Neural cell (in vitro differentiated cells): ENCODE results near the gene SLC25A25.

Experiments used
- CTCF ChIP-seq: fragments of 450-650 bp; IDR thresholded peaks from 2 replicates; pipeline ENCODE4 v1.5.1; 2014; ENCODE audit warnings: antibody characterized with exemption, mild to moderate bottlenecking, moderate library complexity; ENCODE audit not compliant: poor library complexity, severe bottlenecking
- EP300 ChIP-seq: fragments of 450-650 bp; conservative IDR thresholded peaks from 2 replicates; pipeline ENCODE4 v1.6.1; 2014; ENCODE audit warnings: antibody characterized with exemption, mild to moderate bottlenecking, moderate library complexity; ENCODE audit not compliant: poor library complexity, severe bottlenecking
- EZH2 ChIP-seq: fragments of 200-600, 300-800 bp; shearing (Covaris generic), sonication (generic); IDR thresholded peaks from 2 replicates; pipeline ENCODE4 v1.6.1; 2014; ENCODE audit warnings: antibody characterized with exemption, low read length, borderline replicate concordance, mild to moderate bottlenecking; ENCODE audit not compliant: insufficient read depth, poor library complexity, severe bottlenecking
- MXI1 ChIP-seq: fragments of 450-650 bp; conservative IDR thresholded peaks from 2 replicates; pipeline ENCODE4 v1.6.1; 2014; ENCODE audit warnings: antibody characterized with exemption, mild to moderate bottlenecking; ENCODE audit not compliant: poor library complexity, severe bottlenecking
- POLR2AphosphoS5 ChIP-seq: IDR thresholded peaks from 2 replicates; pipeline ENCODE4 v1.6.1; 2012
- TAF1 ChIP-seq: IDR thresholded peaks from 2 replicates; pipeline ENCODE4 v1.6.1; 2012; ENCODE audit warnings: low read depth

- TF ChIP-seq EP300 = no peak
- TF ChIP-seq CTCF = no peak
- TF ChIP-seq TAF1 = no peak
- no peak for TF ChIP-seq POLR2AphosphoS5
- TF ChIP-seq MXI1 = no peak
- no peak for TF ChIP-seq EZH2
These were observed 86.1 kb downstream of the SLC25A25 start for GRCh38 chr9:128153947-128154695.
